OCI-LY1 (cell line): ENCODE data around the gene SLC7A4.

Experiments
- H2AFZ ChIP-seq: fragments of 200-600 bp; sonication (generic), shearing (Covaris generic); 2 replicates; pipeline ENCODE4 v1.6.0; 2014; ENCODE audit warnings: antibody characterized with exemption, mild to moderate bottlenecking, low read length
- H3F3A ChIP-seq: fragments of 200-600 bp; sonication (generic), shearing (Covaris generic); 2 replicates; pipeline ENCODE4 v1.6.0; 2014; ENCODE audit warnings: mild to moderate bottlenecking, antibody characterized with exemption, low read length, moderate library complexity; ENCODE audit not compliant: insufficient read depth
- H3K27ac ChIP-seq: fragments of 200-600 bp; sonication (generic); 2 replicates; pipeline ENCODE4 v1.5.1; 2014; ENCODE audit warnings: low read length, mixed run types, mild to moderate bottlenecking, low read depth; ENCODE audit not compliant: poor library complexity, severe bottlenecking
- H3K27me3 ChIP-seq: fragments of 200-600 bp; sonication (generic); 2 replicates; pipeline ENCODE4 v1.6.0; 2014; ENCODE audit warnings: antibody characterized with exemption, mild to moderate bottlenecking, low read length, moderate library complexity; ENCODE audit not compliant: insufficient read depth
- H3K36me3 ChIP-seq: fragments of 200-600 bp; sonication (generic); 2 replicates; pipeline ENCODE4 v1.6.1; 2014; ENCODE audit warnings: mild to moderate bottlenecking, antibody characterized with exemption, low read length, moderate library complexity, mixed read lengths; ENCODE audit not compliant: insufficient read depth
- H3K4me1 ChIP-seq: fragments of 200-600 bp; sonication (generic); 2 replicates; pipeline ENCODE4 v1.5.1; 2014; ENCODE audit warnings: mild to moderate bottlenecking, low read length, moderate library complexity; ENCODE audit not compliant: insufficient read depth, severe bottlenecking
- H3K4me2 ChIP-seq: fragments of 200-600 bp; sonication (generic), shearing (Covaris generic); 2 replicates; pipeline ENCODE4 v1.6.1; 2014; ENCODE audit warnings: low read length
- H3K4me3 ChIP-seq: fragments of 200-600 bp; sonication (generic); 2 replicates; pipeline ENCODE4 v1.5.1; 2014; ENCODE audit warnings: low read length, low read depth, mild to moderate bottlenecking, mixed read lengths; ENCODE audit not compliant: poor library complexity, severe bottlenecking
- H3K79me2 ChIP-seq: fragments of 200-600 bp; shearing (Covaris generic); 2 replicates; pipeline ENCODE4 v1.6.1; 2016; ENCODE audit warnings: mixed run types, low read length, mixed read lengths; ENCODE audit not compliant: insufficient read depth
- H3K9ac ChIP-seq: fragments of 200-600 bp; sonication (generic), shearing (Covaris generic); 2 replicates; pipeline ENCODE4 v1.6.1; 2014; ENCODE audit warnings: mild to moderate bottlenecking, low read length, mixed read lengths
- H3K9me2 ChIP-seq: fragments of 200-600 bp; sonication (generic), shearing (Covaris generic); 2 replicates; pipeline ENCODE4 v1.6.1; 2014; ENCODE audit warnings: low read depth, mild to moderate bottlenecking, low read length, mixed read lengths
- H3K9me3 ChIP-seq: fragments of 200-600 bp; shearing (Covaris generic); 2 replicates; pipeline ENCODE4 v1.6.1; 2014; ENCODE audit warnings: low read length, mixed read lengths
- H4K20me1 ChIP-seq: fragments of 200-600 bp; sonication (generic), shearing (Covaris generic); 2 replicates; pipeline ENCODE4 v1.6.0; 2016; ENCODE audit warnings: mild to moderate bottlenecking, low read length; ENCODE audit not compliant: insufficient read depth
- CTCF ChIP-seq: fragments of 200-600 bp; sonication (generic), shearing (Covaris generic); IDR thresholded peaks from 2 replicates; pipeline ENCODE4 v1.5.1; 2017; ENCODE audit warnings: mild to moderate bottlenecking, antibody characterized with exemption, low read length, moderate library complexity, mixed read lengths
- EZH2 ChIP-seq: fragments of 200-600 bp; sonication (generic), shearing (Covaris generic); IDR thresholded peaks from 2 replicates; pipeline ENCODE4 v1.8.0; 2017; ENCODE audit warnings: borderline replicate concordance, mixed run types, mild to moderate bottlenecking, antibody characterized with exemption, low read length, moderate library complexity, mixed read lengths

SLC7A4 gene

GRCh38 chr22:21069375-21069774, 37.0 kb upstream of the SLC7A4 start:
- H3F3A ChIP-seq: no peaks in the 10 kb centered on the region
- H3K79me2 ChIP-seq: no peaks in the 10 kb centered on the region
- H3K36me3 ChIP-seq: no peaks in the 10 kb centered on the region; the same call in 1 of the 2 replicates
- H3K4me2 ChIP-seq: no peak overlapping the region
- no peaks in the 10 kb centered on the region for H3K4me1 ChIP-seq
- no peak overlapping the region for H2AFZ ChIP-seq
- H3K9ac ChIP-seq: no peak overlapping the region
- no peaks in the 10 kb centered on the region for H3K9me3 ChIP-seq
- no peak overlapping the region for H3K27ac ChIP-seq
- H3K27me3 ChIP-seq: no peaks in the 10 kb centered on the region; the same call in 1 of the 2 replicates
- TF ChIP-seq EZH2 (no peak), CTCF (no peak)
- no peaks in the 10 kb centered on the region for H4K20me1 ChIP-seq
- H3K4me3 ChIP-seq: no peak overlapping the region
- H3K9me2 ChIP-seq: no peaks in the 10 kb centered on the region

GRCh38 chr22:21068681-21069276, 36.4 kb upstream of the SLC7A4 start:
- H4K20me1 ChIP-seq: no peaks in the 10 kb centered on the region
- H3K9me2 ChIP-seq: no peaks in the 10 kb centered on the region
- no peaks in the 10 kb centered on the region; the same call in 1 of the 2 replicates for H3K36me3 ChIP-seq
- no peak overlapping the region for H2AFZ ChIP-seq
- H3K4me1 ChIP-seq: no peaks in the 10 kb centered on the region
- no peaks in the 10 kb centered on the region for H3F3A ChIP-seq
- no peak overlapping the region for H3K27ac ChIP-seq
- H3K4me2 ChIP-seq: no peak overlapping the region
- no peaks in the 10 kb centered on the region; the same call in 1 of the 2 replicates for H3K27me3 ChIP-seq
- H3K79me2 ChIP-seq: no peaks in the 10 kb centered on the region
- H3K9me3 ChIP-seq: no peaks in the 10 kb centered on the region
- H3K4me3 ChIP-seq: no peak overlapping the region
- TF ChIP-seq CTCF: no peak
- no peak for TF ChIP-seq EZH2
- H3K9ac ChIP-seq: no peak overlapping the region

GRCh38 chr22:21067901-21068680, 35.7 kb upstream of the SLC7A4 start:
- no peak overlapping the region for H3K27ac ChIP-seq

More at GRCh38 chr22:21067901-21068680, 35.7 kb upstream of the SLC7A4 start:
- H2AFZ ChIP-seq: no peak overlapping the region
- no peaks in the 10 kb centered on the region for H4K20me1 ChIP-seq
- no peak overlapping the region for H3K4me3 ChIP-seq
- H3K4me2 ChIP-seq: no peak overlapping the region
- H3K4me1 ChIP-seq: no peaks in the 10 kb centered on the region
- no peak overlapping the region for H3K9ac ChIP-seq
- no peaks in the 10 kb centered on the region for H3K9me3 ChIP-seq
- no peaks in the 10 kb centered on the region; the same call in 1 of the 2 replicates for H3K27me3 ChIP-seq
- H3F3A ChIP-seq: no peaks in the 10 kb centered on the region
- no peaks in the 10 kb centered on the region for H3K79me2 ChIP-seq
- TF ChIP-seq CTCF (no peak), EZH2 (no peak)
- H3K9me2 ChIP-seq: no peaks in the 10 kb centered on the region
- H3K36me3 ChIP-seq: no peaks in the 10 kb centered on the region; the same call in 1 of the 2 replicates
